HCT116 (cell line): Measurements from ENCODE around the gene RAB11A. TPM values are rescaled to one million over a fixed set of nuclear protein-coding genes. Genes with fewer than 3 reads are reported as not detected.
A peak's percentile ranks its signal among the peaks of the same experiment; 100 is the strongest.
"Not testable (repeated sequence)": the region's sequence is repeated elsewhere in the genome, so short reads cannot be mapped to it uniquely, and the experiment has no call there.

Experiments used
- ATAC-seq: fragments of 200-7000 bp; cut with Tn5 transposase; 2 replicates; pipeline ENCODE4 v1.9.1; 2020; ENCODE audit warnings: mild to moderate bottlenecking, moderate library complexity
- BruUV-seq: library from RNA; stranded (reverse); fragments of 400-500 nt; replicated peaks from 2 replicates; lab custom pipeline; 2021; lab: Mats Ljungman, UMichigan
- CTCF ChIA-PET: fragments of 300-600 bp; sonication (Branson Sonifier 250); formaldehyde crosslinking; loops from one replicate; lab custom pipeline; 2021; ENCODE audit warnings: antibody characterized with exemption; lab: Charles Lee
- POLR2A ChIA-PET: fragments of 300-600, 350-600 bp; sonication (Branson Sonifier 250); formaldehyde crosslinking; loops from one replicate; lab custom pipeline; 2021; ENCODE audit warnings: antibody characterized with exemption; lab: Charles Lee
- RAD21 ChIA-PET, 2 experiments: fragments of 300-600 bp; sonication (Branson Sonifier 250); formaldehyde crosslinking; loops; one replicate each; lab custom pipeline; 2023; ENCODE audit warnings: low total read pairs in 2 of 2; ENCODE audit not compliant: uncharacterized antibody in 2 of 2, unreplicated experiment in 2 of 2, low non-redundant PET in 1 of 2; lab: Charles Lee
- DNase-seq: peaks from one replicate; pipeline ENCODE4 v3.0.0-alpha.2; 2010; ENCODE audit warnings: low read depth, low spot score
- H2AFZ ChIP-seq: fragments of 200-600 bp; shearing (Covaris generic), sonication (generic); 2 replicates; pipeline ENCODE4 v1.6.1; 2017; ENCODE audit warnings: low read depth, mixed run types, mixed read lengths, antibody characterized with exemption, low read length; ENCODE audit not compliant: poor library complexity, severe bottlenecking
- H3K27ac ChIP-seq: 2 replicates; pipeline ENCODE4 v1.5.1; 2012; ENCODE audit warnings: low read depth, low read length
- H3K27me3 ChIP-seq: fragments of 200-600 bp; sonication (generic); 2 replicates; pipeline ENCODE4 v1.6.1; 2016; ENCODE audit warnings: mixed run types, low read length, mixed read lengths; ENCODE audit not compliant: insufficient read depth
- H3K36me3 ChIP-seq, 2 experiments: fragments of 200-500 bp in 1 of 2; fragments of 200-600 bp in 1 of 2; sonication (Bioruptor generic) in 1 of 2; sonication (generic) in 1 of 2; 2 replicates each; pipeline versions ENCODE4 v1.5.1 to v1.6.1; 2014 to 2016; ENCODE audit warnings: low read length in 2 of 2, inconsistent platforms in 1 of 2, mixed read lengths in 1 of 2, mixed run types in 1 of 2; ENCODE audit not compliant: insufficient read depth in 2 of 2, control insufficient read depth in 1 of 2
- H3K4me1 ChIP-seq, 2 experiments: fragments of 200-600 bp in 1 of 2; sonication (generic) in 1 of 2; 2 replicates each; pipeline versions ENCODE4 v1.5.1 to v1.6.1; 2012 to 2017; ENCODE audit warnings: low read length in 2 of 2, inconsistent platforms in 1 of 2, mild to moderate bottlenecking in 1 of 2, mixed read lengths in 1 of 2, mixed run types in 1 of 2, moderate library complexity in 1 of 2; ENCODE audit not compliant: insufficient read depth in 2 of 2, control insufficient read depth in 1 of 2
- H3K4me2 ChIP-seq: fragments of 200-600 bp; sonication (generic); 2 replicates; pipeline ENCODE4 v1.6.1; 2017; ENCODE audit warnings: mixed run types, low read length, mixed read lengths
- H3K4me3 ChIP-seq, 2 experiments: fragments of 200-600 bp in 1 of 2; sonication (generic) in 1 of 2; replicated peaks in 1 of 2; 2 replicates each; pipeline ENCODE4 v1.5.1; 2011 to 2016; ENCODE audit warnings: low read length in 2 of 2, control low read depth in 1 of 2, low read depth in 1 of 2, mild to moderate bottlenecking in 1 of 2, mixed read lengths in 1 of 2, mixed run types in 1 of 2
- H3K79me2 ChIP-seq: fragments of 200-600 bp; sonication (generic); 2 replicates; pipeline ENCODE4 v1.6.1; 2017; ENCODE audit warnings: mild to moderate bottlenecking, mixed run types, low read length, moderate library complexity, mixed read lengths; ENCODE audit not compliant: insufficient read depth
- H3K9ac ChIP-seq: fragments of 200-600 bp; sonication (generic); 2 replicates; pipeline ENCODE4 v1.6.1; 2016; ENCODE audit warnings: low read length, mixed read lengths
- H3K9me2 ChIP-seq: fragments of 200-600 bp; sonication (generic), shearing (Covaris generic); 2 replicates; pipeline ENCODE4 v1.6.1; 2017; ENCODE audit warnings: mixed run types, mild to moderate bottlenecking, moderate library complexity; ENCODE audit not compliant: insufficient read depth
- H3K9me3 ChIP-seq, 2 experiments: fragments of 200-500 bp in 1 of 2; fragments of 200-600 bp in 1 of 2; sonication (Bioruptor generic) in 1 of 2; sonication (generic) in 1 of 2; 2 replicates each; pipeline ENCODE4 v1.6.1; 2014 to 2017; ENCODE audit warnings: low read length in 2 of 2, mixed read lengths in 2 of 2, inconsistent platforms in 1 of 2, low read depth in 1 of 2, mild to moderate bottlenecking in 1 of 2, mixed run types in 1 of 2, moderate library complexity in 1 of 2; ENCODE audit not compliant: control insufficient read depth in 1 of 2, insufficient read depth in 1 of 2
- H4K20me1 ChIP-seq: fragments of 200-600 bp; sonication (generic), shearing (Covaris generic); 2 replicates; pipeline ENCODE4 v1.6.1; 2017; ENCODE audit warnings: mixed run types, mild to moderate bottlenecking, moderate library complexity; ENCODE audit not compliant: insufficient read depth
- ELF1 ChIP-seq: IDR thresholded peaks from 2 replicates; pipeline ENCODE4 v1.6.1; 2012; ENCODE audit warnings: low read depth, borderline replicate concordance
- MAX ChIP-seq: IDR thresholded peaks from 2 replicates; pipeline ENCODE4 v1.6.1; 2012
- YY1 ChIP-seq: IDR thresholded peaks from 2 replicates; pipeline ENCODE4 v1.6.1; 2011; ENCODE audit warnings: low read length, low read depth, moderate library complexity, mild to moderate bottlenecking; ENCODE audit not compliant: insufficient replicate concordance; ENCODE audit errors: extremely low read depth
- intact Hi-C: fragments of 100-400 bp; cut with micrococcal nuclease; formaldehyde crosslinking; loops from 2 replicates; pipeline ENCODE4 v1.10.0; 2022
- total RNA-seq: library from RNA; stranded (reverse); gene quantifications from one replicate; pipeline ENCODE4 v1.2.1, GENCODE V29; 2021; ENCODE audit not compliant: unreplicated experiment

RAB11A gene
- total RNA-seq, 1 experiment from 2014 or later: 234 TPM

GRCh38 chr15:65870889-65871533 is 1.7 kb downstream of the RAB11A start:
- Histone ChIP-seq H3K27ac (peak overlapping the region; percentile 74; the same call in 1 of the 2 replicates), H3K9me2 (no peaks in the 10 kb centered on the region), H3K79me2 (peaks cover 67% of the 10 kb centered on the region), H4K20me1 (no peaks in the 10 kb centered on the region; the same call in 1 of the 2 replicates), H2AFZ (no peak overlapping the region), H3K9ac (peak overlapping the region; percentile 88), H3K4me3 (peak overlapping the region; percentile 79 to 94), H3K36me3 (peaks cover 0 to 2% of the 10 kb centered on the region in 2 experiments; a peak in 1 of 4 replicates), H3K4me1 (peaks cover 11 to 30% of the 10 kb centered on the region in 2 experiments), H3K4me2 (peak overlapping the region; percentile 73), H3K9me3 (no peaks in the 10 kb centered on the region), H3K27me3 (no peaks in the 10 kb centered on the region)
- TSS peak; percentile 40 for BruUV-seq
- CTCF ChIA-PET: interaction anchor here (0.7 to 1.7 kb wide), 3 partner anchors 11 to 275 kb away, joined by 3 to 4 read pairs (median 4); no protein-coding TSS in a partner anchor
- RAD21 ChIA-PET: interaction anchor here in 1 of 2 experiments (1.2 kb wide), 1 partner anchor 31 kb away, joined by 3 read pairs; no protein-coding TSS in a partner anchor
- POLR2A ChIA-PET: interaction anchor here (0.8 to 1.4 kb wide), 2 partner anchors 38 to 260 kb away, joined by 3 to 4 read pairs; partner anchors contain the start of gene INTS14
- intact Hi-C loops: no loop called here
- no peak for ATAC-seq
- DNase-seq: no peak
- TF ChIP-seq YY1: peak; percentile 59
- no peak for TF ChIP-seq ELF1
- TF ChIP-seq MAX: peak; percentile 10; the same call in 1 of the 2 replicates

- RAD21 ChIA-PET, H3K27ac ChIP-seq, H3K9me2 ChIP-seq, ATAC-seq, H4K20me1 ChIP-seq, H3K27me3 ChIP-seq, H3K9me3 ChIP-seq, CTCF ChIA-PET, BruUV-seq, H3K36me3 ChIP-seq, H2AFZ ChIP-seq, intact Hi-C loops, POLR2A ChIA-PET, H3K4me3 ChIP-seq, DNase-seq, H3K9ac ChIP-seq: not testable (repeated sequence)
- Histone ChIP-seq H3K4me1 (peaks cover 11 to 30% of the 10 kb centered on the region in 2 experiments), H3K79me2 (peaks cover 75% of the 10 kb centered on the region), H3K4me2 (peak overlapping the region; percentile 73)
These were observed 2.6 kb downstream of the RAB11A start for GRCh38 chr15:65871886-65872285.

- H3K9ac ChIP-seq, H2AFZ ChIP-seq, CTCF ChIA-PET, H4K20me1 ChIP-seq, BruUV-seq, ATAC-seq, H3K27ac ChIP-seq, intact Hi-C loops, DNase-seq, H3K27me3 ChIP-seq, RAD21 ChIA-PET, H3K9me2 ChIP-seq, H3K4me3 ChIP-seq, H3K9me3 ChIP-seq: not testable (repeated sequence)
- Histone ChIP-seq H3K36me3 (peaks cover 6 to 14% of the 10 kb centered on the region in 2 experiments; a peak in 3 of 4 replicates), H3K4me1 (peaks cover 11 to 30% of the 10 kb centered on the region in 2 experiments), H3K79me2 (peaks cover 82% of the 10 kb centered on the region), H3K4me2 (peak overlapping the region; percentile 73; the same call in 1 of the 2 replicates)
- POLR2A ChIA-PET: interaction anchor here (0.6 kb wide), 1 partner anchor 14 kb away, joined by 3 read pairs; no protein-coding TSS in a partner anchor
These were observed 3.3 kb downstream of the RAB11A start for GRCh38 chr15:65872596-65872995.
